Neural progenitor cell (in vitro differentiated cells): ENCODE results near the gene KRT8. TPM values are rescaled to one million over a fixed set of nuclear protein-coding genes. Genes with fewer than 3 reads are reported as not detected.

Source experiments
- DNase-seq: peaks from one replicate; pipeline ENCODE4 v3.0.0-alpha.2; 2016; ENCODE audit warnings: low spot score
- H2AFZ ChIP-seq: fragments of 200-600 bp; sonication (generic); replicated peaks from 2 replicates; pipeline ENCODE4 v1.6.1; 2016; ENCODE audit warnings: antibody characterized with exemption
- H3F3A ChIP-seq: fragments of 200-600 bp; sonication (generic); 2 replicates; pipeline ENCODE4 v1.6.1; 2016; ENCODE audit warnings: antibody characterized with exemption, low read depth
- H3K27ac ChIP-seq: fragments of 200-600 bp; sonication (generic); 2 replicates; pipeline ENCODE4 v1.5.1; 2016; ENCODE audit warnings: mild to moderate bottlenecking
- H3K27me3 ChIP-seq: fragments of 200-600 bp; sonication (generic); 2 replicates; pipeline ENCODE4 v1.6.1; 2016; ENCODE audit warnings: mild to moderate bottlenecking, moderate library complexity
- H3K36me3 ChIP-seq: fragments of 200-600 bp; sonication (generic); 2 replicates; pipeline ENCODE4 v1.5.1; 2016
- H3K4me1 ChIP-seq: fragments of 200-600 bp; sonication (generic); 2 replicates; pipeline ENCODE4 v1.6.1; 2016; ENCODE audit warnings: mixed run types
- H3K4me2 ChIP-seq: fragments of 200-600 bp; sonication (generic); 2 replicates; pipeline ENCODE4 v1.6.1; 2016
- H3K4me3 ChIP-seq: fragments of 200-600 bp; sonication (generic); 2 replicates; pipeline ENCODE4 v1.5.1; 2016
- H3K79me2 ChIP-seq: fragments of 200-600 bp; sonication (generic); 2 replicates; pipeline ENCODE4 v1.6.1; 2016; ENCODE audit warnings: low read depth
- H3K9ac ChIP-seq: fragments of 200-600 bp; sonication (generic); 2 replicates; pipeline ENCODE4 v1.6.1; 2016
- H3K9me3 ChIP-seq: fragments of 200-600 bp; sonication (generic); 2 replicates; pipeline ENCODE4 v1.5.1; 2016; ENCODE audit warnings: low read depth
- H4K20me1 ChIP-seq: fragments of 200-600 bp; sonication (generic); 2 replicates; pipeline ENCODE4 v1.6.1; 2016; ENCODE audit warnings: low read depth
- H3K27ac Mint-ChIP-seq: 3 replicates; pipeline ENCODE4 v1.8.0; 2021; ENCODE audit warnings: mixed read lengths
- H3K27me3 Mint-ChIP-seq: 2 replicates; pipeline ENCODE4 v1.8.0; 2022; ENCODE audit warnings: low read depth, mild to moderate bottlenecking, inconsistent platforms, moderate library complexity, mixed read lengths; ENCODE audit not compliant: insufficient read depth
- H3K36me3 Mint-ChIP-seq: 3 replicates; pipeline ENCODE4 v1.8.0; 2021; ENCODE audit warnings: mixed read lengths
- H3K4me1 Mint-ChIP-seq: 3 replicates; pipeline ENCODE4 v1.8.0; 2021; ENCODE audit warnings: mixed read lengths
- H3K4me3 Mint-ChIP-seq: 3 replicates; pipeline ENCODE4 v1.8.0; 2021; ENCODE audit warnings: mild to moderate bottlenecking, moderate library complexity, mixed read lengths
- H3K9me3 Mint-ChIP-seq: 3 replicates; pipeline ENCODE4 v1.8.0; 2020; ENCODE audit warnings: mixed read lengths
- CTCF ChIP-seq: fragments of 200-600 bp; sonication (generic); IDR thresholded peaks from 2 replicates; pipeline ENCODE4 v1.5.1; 2017; ENCODE audit warnings: antibody characterized with exemption, mild to moderate bottlenecking
- EZH2 ChIP-seq: fragments of 200-600 bp; sonication (generic); IDR thresholded peaks from 2 replicates; pipeline ENCODE4 v1.6.1; 2017; ENCODE audit warnings: antibody characterized with exemption, mild to moderate bottlenecking, moderate library complexity
- EZH2phosphoT487 ChIP-seq: fragments of 200-600 bp; sonication (generic); IDR thresholded peaks from 2 replicates; pipeline ENCODE4 v1.6.1; 2017; ENCODE audit warnings: antibody characterized with exemption
- total RNA-seq: library from RNA; depleted of rRNA; stranded (reverse); fragments of >200 nt; gene quantifications from 2 replicates; pipeline ENCODE4 v1.2.3, GENCODE V29; 2015; ENCODE audit warnings: low replicate concordance

The KRT8 gene
- total RNA-seq, 1 donor from 2014 or later: 168 TPM

- no peak overlapping the region for H3K9ac ChIP-seq
Measured at GRCh38 chr12:52878507-52879393, 26.1 kb downstream of the KRT8 start.

GRCh38 chr12:52877242-52877641 lies 27.6 kb downstream of the KRT8 start:
- H3K9me3 Mint-ChIP-seq: no peaks in the 10 kb centered on the region
- Histone ChIP-seq H3K4me1 (peaks cover 12% of the 10 kb centered on the region), H3F3A (no peaks in the 10 kb centered on the region), H2AFZ (no peak overlapping the region), H3K4me3 (no peak overlapping the region), H3K27me3 (peaks cover 29% of the 10 kb centered on the region), H3K9ac (no peak overlapping the region), H3K36me3 (no peaks in the 10 kb centered on the region), H4K20me1 (no peaks in the 10 kb centered on the region), H3K4me2 (no peak overlapping the region), H3K27ac (no peak overlapping the region), H3K79me2 (no peaks in the 10 kb centered on the region), H3K9me3 (no peaks in the 10 kb centered on the region)
- H3K27ac Mint-ChIP-seq: no peak overlapping the region
- DNase-seq: no peak
- peaks cover 21% of the 10 kb centered on the region for H3K4me1 Mint-ChIP-seq
- no peak overlapping the region for H3K4me3 Mint-ChIP-seq
- peaks cover 25% of the 10 kb centered on the region for H3K27me3 Mint-ChIP-seq
- no peaks in the 10 kb centered on the region for H3K36me3 Mint-ChIP-seq
- no peak for TF ChIP-seq EZH2
- no peak for TF ChIP-seq EZH2phosphoT487
- no peak for TF ChIP-seq CTCF

More at GRCh38 chr12:52878507-52879393, 26.1 kb downstream of the KRT8 start:
- Histone ChIP-seq H3K4me1 (peaks cover 12% of the 10 kb centered on the region), H3K79me2 (no peaks in the 10 kb centered on the region), H3F3A (no peaks in the 10 kb centered on the region), H3K27ac (no peak overlapping the region), H3K36me3 (no peaks in the 10 kb centered on the region), H3K4me2 (peak overlapping the region; percentile 74), H3K4me3 (peak overlapping the region; percentile 31), H3K27me3 (peaks cover 14% of the 10 kb centered on the region), H4K20me1 (no peaks in the 10 kb centered on the region), H3K9me3 (no peaks in the 10 kb centered on the region), H2AFZ (peak overlapping the region; percentile 74)
- no peak overlapping the region for H3K27ac Mint-ChIP-seq
- H3K4me1 Mint-ChIP-seq: peaks cover 14% of the 10 kb centered on the region
- no peaks in the 10 kb centered on the region for H3K9me3 Mint-ChIP-seq
- peaks cover 16% of the 10 kb centered on the region for H3K27me3 Mint-ChIP-seq
- TF ChIP-seq CTCF (no peak), EZH2 (no peak), EZH2phosphoT487 (no peak)
- DNase-seq: no peak
- H3K4me3 Mint-ChIP-seq: no peak overlapping the region
- no peaks in the 10 kb centered on the region for H3K36me3 Mint-ChIP-seq

- Mint-ChIP-seq H3K9me3 (no peaks in the 10 kb centered on the region), H3K4me1 (peaks cover 21% of the 10 kb centered on the region), H3K27ac (no peak overlapping the region), H3K4me3 (no peak overlapping the region), H3K27me3 (peaks cover 30% of the 10 kb centered on the region), H3K36me3 (no peaks in the 10 kb centered on the region)
- Histone ChIP-seq H4K20me1 (no peaks in the 10 kb centered on the region), H3K27ac (no peak overlapping the region), H3K9ac (no peak overlapping the region), H2AFZ (no peak overlapping the region), H3K36me3 (no peaks in the 10 kb centered on the region), H3K4me3 (no peak overlapping the region), H3K4me1 (peaks cover 12% of the 10 kb centered on the region), H3K4me2 (no peak overlapping the region), H3K79me2 (no peaks in the 10 kb centered on the region), H3K27me3 (peaks cover 31% of the 10 kb centered on the region), H3F3A (no peaks in the 10 kb centered on the region), H3K9me3 (no peaks in the 10 kb centered on the region)
- no peak for TF ChIP-seq CTCF
- no peak for TF ChIP-seq EZH2phosphoT487
- no peak for TF ChIP-seq EZH2
- DNase-seq: no peak
Measured at GRCh38 chr12:52876372-52876771, 28.5 kb downstream of the KRT8 start.
